NCI-H524 (cell line): Measurements from ENCODE around the gene RBM28.

Experiments
- DNase-seq, 2 experiments: peaks; one replicate each; lab custom pipeline; 2025; lab: John Stamatoyannopoulos, UW

Gene RBM28

GRCh38 chr7:128374041-128374440 is 30.3 kb upstream of the RBM28 start:
- no peak for DNase-seq

GRCh38 chr7:128373606-128374005 is 29.9 kb upstream of the RBM28 start:
- DNase-seq = no peak

- DNase-seq = no peak
Observed at GRCh38 chr7:128370491-128370890, 26.8 kb upstream of the RBM28 start.

GRCh38 chr7:128366986-128367385 is 23.3 kb upstream of the RBM28 start:
- no peak for DNase-seq

- DNase-seq = no peak
Observed at GRCh38 chr7:128366300-128366699, 22.6 kb upstream of the RBM28 start.

- no peak for DNase-seq
Observed at GRCh38 chr7:128365432-128365831, 21.7 kb upstream of the RBM28 start.

- DNase-seq = no peak
Observed at GRCh38 chr7:128364166-128364870, 20.6 kb upstream of the RBM28 start.

GRCh38 chr7:128363261-128363721 is 19.6 kb upstream of the RBM28 start:
- no peak for DNase-seq

- DNase-seq = no peak
Observed at GRCh38 chr7:128362670-128363069, 19.0 kb upstream of the RBM28 start.

- peak; percentile 31 to 55 for DNase-seq
Observed at GRCh38 chr7:128361411-128362379, 18.0 kb upstream of the RBM28 start, which contains the start of gene PRRT4. Gene PRRT4 (minus strand): TSS chr7:128361690.

GRCh38 chr7:128360359-128360678 is 16.6 kb upstream of the RBM28 start:
- no peak for DNase-seq

GRCh38 chr7:128359939-128360338 is 16.2 kb upstream of the RBM28 start:
- no peak for DNase-seq

GRCh38 chr7:128359336-128359735 is 15.6 kb upstream of the RBM28 start:
- DNase-seq = no peak

- no peak for DNase-seq
Observed at GRCh38 chr7:128358233-128358632, 14.5 kb upstream of the RBM28 start.

- no peak for DNase-seq
Observed at GRCh38 chr7:128357217-128357613, 13.5 kb upstream of the RBM28 start.

- no peak for DNase-seq
Observed at GRCh38 chr7:128356546-128357216, 13.0 kb upstream of the RBM28 start.

GRCh38 chr7:128353610-128354009 is 9.9 kb upstream of the RBM28 start:
- DNase-seq = no peak

- no peak for DNase-seq
Observed at GRCh38 chr7:128353189-128353588, 9.5 kb upstream of the RBM28 start.

- DNase-seq = no peak
Observed at GRCh38 chr7:128352636-128353035, 8.9 kb upstream of the RBM28 start.

- DNase-seq = peak in 1 of 2 experiments; percentile 49
Observed at GRCh38 chr7:128352153-128352537, 8.4 kb upstream of the RBM28 start.

- DNase-seq = no peak
Observed at GRCh38 chr7:128351296-128352152, 7.8 kb upstream of the RBM28 start.
